NCI-H146 (cell line): ENCODE data around the gene CEP43.

ENCODE experiments used
- DNase-seq: peaks from one replicate; lab custom pipeline; 2025; lab: John Stamatoyannopoulos, UW

Gene CEP43

DNA sequence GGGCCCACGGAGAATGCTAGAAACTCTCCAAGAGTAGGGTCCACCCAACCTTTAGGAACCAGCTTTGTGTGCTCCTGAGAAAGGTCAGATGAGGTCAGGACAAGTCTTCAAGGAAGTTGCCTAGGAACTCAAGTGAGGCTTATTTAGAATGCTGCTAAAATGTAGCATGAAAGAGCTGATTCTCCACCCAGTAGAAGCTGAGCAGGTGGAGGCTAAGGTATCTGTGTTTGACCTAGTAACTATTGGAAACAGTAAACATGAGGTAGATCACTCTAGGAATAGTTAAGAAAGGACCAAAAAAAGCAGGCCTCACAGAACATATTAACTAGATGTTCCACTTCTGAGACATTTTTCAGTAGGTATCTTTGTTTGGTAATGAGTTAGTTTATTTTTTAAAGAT, 13.9 kb downstream of the CEP43 start:
- DNase-seq: no peak

DNA sequence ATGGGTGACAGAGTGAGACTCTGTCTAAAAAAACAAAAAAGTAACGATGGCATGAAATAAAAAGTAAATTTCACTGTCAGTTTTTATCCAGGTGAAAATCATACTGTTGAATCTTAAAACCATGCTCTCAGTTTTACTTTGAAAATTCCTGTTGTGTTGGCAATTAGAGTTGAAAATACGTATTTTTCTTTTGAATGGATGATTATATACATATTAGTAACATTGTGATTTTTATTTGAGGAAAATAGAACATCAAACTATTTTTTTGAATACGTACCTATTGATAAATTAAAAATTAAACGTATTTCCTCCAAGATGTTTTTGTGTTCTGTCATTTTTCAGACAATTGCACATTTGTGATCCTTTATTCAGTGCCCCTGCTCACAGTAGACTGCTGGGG, 14.7 kb downstream of the CEP43 start:
- no peak for DNase-seq

DNA sequence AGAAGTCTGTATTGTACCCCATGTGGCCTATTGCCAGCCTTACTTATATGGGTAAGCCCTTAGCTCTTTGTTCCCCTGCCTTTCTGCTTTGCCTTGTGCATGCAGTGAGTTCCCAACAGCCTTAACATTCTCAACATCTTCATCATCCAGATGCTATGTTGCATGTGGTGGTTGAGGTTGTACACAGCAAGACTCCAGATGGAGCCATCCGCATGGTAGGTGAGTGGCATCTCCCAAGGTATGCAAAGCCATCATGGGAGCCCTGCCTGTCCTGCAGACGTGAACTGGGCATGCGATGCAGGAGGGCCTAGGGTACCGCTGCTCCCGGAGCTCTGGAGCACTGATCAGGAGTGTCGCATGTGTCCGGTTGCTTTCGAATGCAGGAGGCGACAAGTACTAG, 16.1 kb downstream of the CEP43 start:
- DNase-seq: no peak

DNA sequence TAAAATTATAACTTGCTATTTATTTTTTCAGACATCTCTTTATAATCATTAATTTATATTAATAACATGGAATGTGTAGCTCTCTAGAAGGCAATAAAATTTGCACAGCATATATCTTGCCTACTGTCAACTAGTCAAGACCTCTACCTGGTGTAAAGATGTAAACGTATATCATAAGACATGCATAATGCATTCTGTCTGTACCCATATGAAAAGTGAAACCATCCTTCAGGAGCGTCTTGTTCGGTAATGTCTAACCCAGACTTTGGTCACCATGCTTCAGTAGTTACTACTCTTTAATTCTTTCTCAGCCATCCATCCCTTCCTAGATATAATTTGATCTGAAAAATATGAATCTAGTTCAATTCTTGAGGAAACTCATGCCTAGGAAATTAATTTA, 21.0 kb downstream of the CEP43 start:
- no peak for DNase-seq

DNA sequence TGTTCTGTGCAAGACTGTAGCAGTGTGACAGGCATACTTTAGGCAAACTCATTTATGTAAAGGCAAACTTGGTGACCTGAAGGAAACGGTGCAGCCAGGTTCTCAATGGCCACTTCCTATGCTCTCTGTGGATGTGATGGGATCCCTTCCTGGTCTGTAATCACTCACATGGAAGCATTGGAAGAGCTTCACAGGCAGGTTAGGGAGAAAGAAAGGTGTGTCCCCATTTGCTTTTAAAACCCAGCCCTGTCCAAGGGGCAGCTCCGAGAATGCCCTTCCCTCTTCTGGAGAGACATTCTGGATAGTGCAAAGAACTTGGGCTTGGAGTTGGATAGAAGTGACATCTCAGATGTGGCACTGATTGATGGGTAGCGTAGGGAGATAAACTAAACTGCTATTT, 28.1 kb downstream of the CEP43 start:
- no peak for DNase-seq

DNA sequence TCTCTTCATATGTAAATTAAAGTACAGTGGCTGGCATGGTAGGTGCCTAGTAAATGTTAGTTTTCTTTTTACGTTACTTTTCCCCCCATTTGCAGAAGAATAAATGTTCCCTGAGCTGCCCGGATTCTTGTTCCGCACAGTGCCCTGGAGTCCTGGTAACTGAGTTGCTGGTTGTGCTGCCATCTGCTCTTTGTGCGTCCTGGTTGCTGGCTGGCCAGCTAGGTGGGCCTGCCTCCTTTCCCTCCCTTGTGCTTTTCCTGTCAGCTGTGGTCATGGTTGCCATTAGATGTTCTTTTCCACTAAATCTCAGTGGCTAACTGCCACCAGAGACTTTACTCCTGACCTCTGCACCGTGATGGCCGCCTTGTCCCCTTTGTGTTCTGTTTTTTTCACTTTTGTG, 28.6 kb downstream of the CEP43 start:
- no peak for DNase-seq

DNA sequence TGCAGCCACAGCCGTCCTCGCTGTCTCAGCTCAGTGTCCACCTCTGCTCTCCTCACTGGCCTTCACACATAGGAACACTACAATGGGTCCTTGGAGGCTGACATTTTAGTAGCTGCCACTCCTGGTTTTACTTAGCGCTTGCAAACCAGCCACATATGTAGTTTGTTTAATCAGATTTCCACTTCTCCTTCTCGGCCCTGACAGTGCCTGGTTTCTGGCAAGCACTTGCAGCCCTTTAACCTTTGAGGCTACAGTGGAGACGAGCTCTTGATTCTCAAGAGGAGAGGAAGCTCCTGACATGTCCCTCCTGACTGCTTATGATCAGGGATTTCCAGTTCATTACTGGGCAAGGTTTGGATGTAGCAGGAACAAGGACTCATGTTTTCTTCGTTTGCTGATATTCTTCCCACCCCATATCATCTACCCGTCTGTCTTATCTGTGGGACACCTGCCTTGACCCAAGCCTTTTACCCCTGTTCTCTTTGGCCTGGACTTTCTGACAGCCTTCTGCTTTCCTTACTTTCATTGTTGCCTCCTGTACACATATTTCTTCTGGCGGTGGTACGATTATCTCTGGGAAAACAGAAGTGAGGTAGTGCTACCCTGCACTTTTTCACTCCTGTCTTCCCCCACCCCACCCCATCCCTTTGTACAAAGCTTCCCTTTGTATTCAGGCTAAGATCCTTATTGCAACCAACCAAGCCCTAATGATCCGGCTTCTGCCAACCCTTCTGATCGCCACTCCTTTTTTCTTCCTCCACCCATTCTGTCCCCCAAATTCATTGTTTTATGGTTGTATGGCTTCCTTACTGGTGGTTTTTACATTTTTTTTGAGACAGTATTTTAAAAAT, 31.2 kb downstream of the CEP43 start:
- no peak for DNase-seq

DNA sequence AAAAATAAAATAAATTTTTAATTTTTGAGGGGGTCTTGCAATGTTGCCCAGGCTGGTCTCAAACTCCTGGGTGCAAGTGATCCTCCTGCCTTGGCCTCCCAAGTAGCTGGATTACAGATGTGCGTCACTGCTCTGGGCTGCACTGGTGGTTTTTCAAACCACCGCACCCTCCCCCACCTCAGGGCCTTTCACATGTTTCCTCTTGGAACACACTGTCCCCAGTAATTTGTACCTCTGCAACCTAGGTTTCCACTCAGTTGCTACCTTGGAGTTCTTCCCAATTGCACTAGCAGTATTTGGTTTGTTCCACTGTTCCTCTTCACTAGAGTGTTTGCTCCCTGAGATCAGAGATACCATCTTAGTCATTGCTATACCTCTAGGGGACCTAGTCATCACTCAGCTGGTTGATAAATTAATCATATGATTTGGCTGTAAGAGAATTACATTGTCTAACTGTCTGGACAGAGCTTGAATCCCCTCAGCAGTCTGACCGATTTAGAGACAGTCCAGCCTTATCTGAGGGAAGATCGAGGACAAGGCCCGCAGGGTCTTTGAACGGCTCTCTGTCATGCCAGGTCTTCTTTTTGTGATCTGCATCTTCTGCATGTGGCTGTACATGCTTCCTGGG, 32.0 kb downstream of the CEP43 start:
- DNase-seq: no peak

DNA sequence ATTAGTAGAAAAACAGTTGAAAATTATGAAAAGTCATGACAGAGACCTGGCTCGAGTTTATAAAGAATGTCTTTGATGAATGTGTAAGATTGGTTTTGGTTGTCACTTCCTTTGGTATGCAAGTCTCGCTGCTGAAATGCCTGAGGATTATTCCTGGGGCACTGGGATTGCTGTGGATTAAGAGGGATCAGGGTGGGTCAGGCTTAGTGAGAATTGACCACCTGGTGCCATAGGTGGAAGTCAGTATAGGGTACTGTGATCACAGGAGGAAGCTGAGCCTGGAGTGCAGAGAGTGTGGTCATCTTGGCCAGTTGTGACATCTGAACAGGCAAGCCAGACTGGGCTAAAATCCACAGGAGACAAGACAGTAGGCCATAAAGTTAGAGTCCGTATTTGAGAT, 34.9 kb downstream of the CEP43 start:
- DNase-seq: no peak

DNA sequence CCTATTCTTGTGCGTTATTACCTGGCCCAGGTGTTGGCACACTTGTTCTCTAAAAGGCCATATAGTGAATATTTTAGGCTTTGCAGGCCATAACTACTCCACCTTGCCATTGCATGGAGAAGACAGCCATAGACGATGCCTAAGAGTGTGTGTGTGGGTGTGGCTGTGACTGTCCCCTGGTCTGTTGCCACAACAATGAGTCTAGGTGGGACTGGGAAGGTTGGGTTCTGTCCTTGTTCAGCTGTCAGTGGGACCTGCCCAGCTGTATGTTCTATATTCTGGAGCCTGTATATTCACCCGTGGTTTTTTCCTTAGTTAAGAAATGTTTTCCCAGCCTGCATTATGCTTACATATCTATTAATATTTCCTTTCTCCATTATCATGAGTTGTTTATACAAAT, 38.6 kb downstream of the CEP43 start:
- no peak for DNase-seq

DNA sequence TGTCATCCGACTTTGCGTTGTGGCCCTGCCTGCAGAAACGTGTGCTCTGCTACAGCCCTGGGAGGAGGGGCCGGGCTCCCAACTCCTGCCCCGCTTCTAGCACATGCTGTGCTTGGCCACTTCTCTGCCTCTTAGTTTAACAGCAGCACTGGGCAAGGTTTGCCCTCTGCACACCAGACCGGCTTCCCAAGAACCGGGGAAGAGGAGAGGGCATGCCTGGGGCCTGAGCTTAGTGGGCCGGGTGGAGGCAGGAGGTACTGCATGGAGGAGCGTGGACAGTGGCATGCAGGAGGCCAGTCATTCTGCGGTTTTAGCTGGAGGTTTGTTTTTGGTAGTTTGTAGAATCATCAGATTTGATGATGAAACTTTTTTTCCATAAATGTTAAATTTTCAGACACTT, 45.5 kb downstream of the CEP43 start:
- DNase-seq: no peak

DNA sequence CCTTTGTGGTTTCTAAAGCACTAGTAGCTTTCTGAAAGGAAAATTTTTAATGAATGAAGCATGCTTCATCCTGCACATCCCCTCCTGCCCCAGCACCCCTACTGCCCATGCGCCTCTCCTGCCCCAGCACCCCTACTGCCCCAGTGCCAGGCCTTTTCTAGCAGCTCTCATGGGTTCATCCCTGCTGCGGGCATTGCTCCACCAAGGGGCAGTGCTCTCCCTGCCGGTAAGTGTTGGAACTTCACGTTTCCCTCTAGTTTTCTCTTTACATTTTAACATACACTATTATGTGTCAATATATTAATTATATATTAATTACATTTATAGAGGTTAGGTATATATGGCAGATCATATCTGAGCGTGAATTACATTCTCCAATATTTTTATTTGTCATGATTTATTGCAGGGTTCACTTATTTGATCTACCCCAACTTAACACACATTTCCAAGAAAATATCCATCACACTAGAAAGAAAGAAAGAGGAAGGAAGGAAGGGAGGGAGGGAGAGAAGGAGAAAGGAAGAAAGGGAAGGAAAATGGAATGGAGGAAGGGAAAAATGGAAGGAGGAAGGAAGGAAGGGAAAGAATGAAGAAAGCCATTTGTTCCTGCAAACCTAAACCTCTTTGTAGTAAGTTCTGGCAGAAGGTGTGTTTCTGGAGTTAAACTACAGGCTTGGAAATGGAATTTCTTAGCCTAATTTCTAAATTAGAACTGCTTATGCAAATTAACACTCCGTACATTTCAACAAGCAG, 46.8 kb downstream of the CEP43 start:
- DNase-seq: no peak

DNA sequence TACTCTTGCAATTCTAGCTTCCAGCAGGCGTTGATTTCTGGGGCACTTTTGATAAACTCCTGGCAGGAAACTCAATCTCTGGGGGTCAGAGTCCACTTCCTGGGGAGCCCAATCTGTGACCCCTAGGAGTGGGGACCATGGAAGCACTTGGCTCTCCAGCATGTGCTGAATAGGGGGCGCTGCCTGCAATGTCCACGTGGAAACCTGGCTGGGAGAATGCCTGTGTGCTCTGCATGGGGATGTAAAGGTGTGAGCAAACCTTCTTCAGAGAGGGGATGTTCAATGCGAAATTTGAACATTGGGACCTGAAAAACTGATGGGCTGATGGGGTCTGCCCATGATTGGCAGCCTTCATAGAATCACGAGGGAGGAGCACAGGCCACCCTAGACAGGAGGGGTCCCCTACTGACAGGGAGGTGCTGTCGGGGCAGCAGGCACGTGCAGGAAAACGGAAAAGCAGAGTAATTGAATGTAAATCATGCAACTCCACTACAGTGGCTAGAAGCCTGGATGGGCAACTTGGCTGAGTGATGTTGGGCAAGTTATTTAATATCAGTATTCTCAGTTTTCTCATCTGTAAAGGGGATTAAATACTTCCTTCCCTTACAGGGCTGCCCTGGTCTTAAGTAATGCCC, 47.8 kb downstream of the CEP43 start:
- no peak for DNase-seq

DNA sequence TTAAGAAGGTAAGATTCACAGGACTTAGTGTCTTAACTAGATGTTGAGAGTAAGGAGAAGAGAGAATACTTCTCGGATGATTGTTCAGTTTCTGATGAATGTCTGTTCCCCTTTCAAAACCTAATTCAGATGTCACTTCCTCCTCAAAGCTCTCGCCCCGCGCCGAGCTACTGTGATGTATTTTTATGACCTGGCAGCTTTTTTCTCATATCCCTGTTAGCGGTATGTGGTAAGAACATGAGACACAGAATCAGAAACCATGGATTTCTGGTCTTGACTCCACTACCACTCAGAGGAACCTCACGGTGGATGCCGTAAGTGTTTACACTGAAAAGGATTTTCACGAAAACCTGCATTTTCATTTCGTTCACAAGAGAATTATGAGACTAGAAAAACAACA, 48.4 kb downstream of the CEP43 start:
- DNase-seq: no peak
